ENCODE measurements around the gene PLEKHG5.

- TF ChIP-seq CTCF (IDR thresholded peaks at IDR 0.05) (no peak), POLR2A (IDR thresholded peaks at IDR 0.05) (no peak), POLR2AphosphoS5 (IDR thresholded peaks at IDR 0.05) (no peak)
Observed at GRCh38 chr1:6495041-6495441, 3.6 kb upstream of the PLEKHG5 start.
